T-helper 2 cell treated with Interferon-gamma antibody and Interleukin-4, amounts not matched to agents 5 μg/mL and 100 μg/mL, for 36 hours (primary cell): Measurements from ENCODE around the gene OVCH1.
"Not testable (repeated sequence)": the region's sequence is repeated elsewhere in the genome, so short reads cannot be mapped to it uniquely, and the experiment has no call there.

Source experiments
- DNase-seq: peaks from one replicate; pipeline ENCODE4 v3.0.0; 2021; ENCODE audit warnings: low spot score
- H3K27ac Mint-ChIP-seq: one replicate; pipeline ENCODE4 v1.8.0; 2021; ENCODE audit warnings: mild to moderate bottlenecking, mixed read lengths
- H3K27me3 Mint-ChIP-seq: one replicate; pipeline ENCODE4 v1.8.0; 2021; ENCODE audit warnings: low read depth, mixed read lengths
- H3K36me3 Mint-ChIP-seq: one replicate; pipeline ENCODE4 v1.8.0; 2021; ENCODE audit warnings: low read depth, mixed read lengths
- H3K4me1 Mint-ChIP-seq: one replicate; pipeline ENCODE4 v1.8.0; 2021; ENCODE audit warnings: low read depth, mixed read lengths
- H3K4me3 Mint-ChIP-seq: one replicate; pipeline ENCODE4 v1.8.0; 2022; ENCODE audit warnings: mild to moderate bottlenecking, moderate library complexity, mixed read lengths
- H3K9me3 Mint-ChIP-seq: one replicate; pipeline ENCODE4 v1.8.0; 2021; ENCODE audit warnings: mixed read lengths

Gene OVCH1

DNA sequence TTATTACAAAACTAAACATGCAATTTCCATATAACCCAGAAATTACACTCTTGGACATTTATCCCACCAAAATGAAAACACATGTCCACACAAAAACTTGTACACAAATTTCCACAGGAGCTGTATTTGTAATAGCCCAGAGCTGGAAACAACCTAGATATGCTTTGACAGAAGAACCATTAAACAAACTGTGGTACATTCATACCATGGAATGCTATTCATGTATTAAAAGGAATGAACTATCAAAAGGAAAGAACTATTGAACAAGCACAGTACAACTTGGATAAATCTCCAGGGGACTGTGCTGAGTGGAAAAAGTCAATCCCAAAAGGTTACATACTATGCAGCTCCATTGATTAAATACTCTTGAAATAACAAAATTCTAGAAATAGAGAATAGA, 80.7 kb downstream of the OVCH1 start:
- no peaks in the 10 kb centered on the region for H3K9me3 Mint-ChIP-seq
- no peaks in the 10 kb centered on the region for H3K36me3 Mint-ChIP-seq
- no peak for DNase-seq
- H3K4me3 Mint-ChIP-seq: no peak overlapping the region
- no peak overlapping the region for H3K27ac Mint-ChIP-seq
- peaks cover 4% of the 10 kb centered on the region for H3K27me3 Mint-ChIP-seq
- no peaks in the 10 kb centered on the region for H3K4me1 Mint-ChIP-seq

DNA sequence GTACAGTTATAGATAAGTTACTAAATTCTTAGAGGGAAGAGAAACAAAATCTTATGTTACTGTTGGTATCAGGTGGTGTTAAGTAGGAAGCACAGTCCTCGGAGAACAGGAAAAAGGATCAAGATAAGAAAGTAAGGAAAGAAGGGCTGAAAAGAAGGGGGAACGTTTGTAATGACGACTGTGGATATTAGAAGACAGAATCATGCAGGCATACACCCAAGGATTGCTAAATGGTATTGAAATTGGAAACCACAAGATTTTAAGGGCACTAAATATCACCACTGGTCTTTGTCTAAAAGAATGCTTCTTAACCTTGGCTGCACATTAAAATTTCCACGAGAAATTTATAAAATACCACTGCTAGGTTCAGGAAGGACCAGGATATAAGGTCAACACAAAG, 82.4 kb downstream of the OVCH1 start:
- H3K4me1 Mint-ChIP-seq: no peaks in the 10 kb centered on the region
- no peak overlapping the region for H3K4me3 Mint-ChIP-seq
- H3K9me3 Mint-ChIP-seq: no peaks in the 10 kb centered on the region
- no peak for DNase-seq
- peaks cover 4% of the 10 kb centered on the region for H3K27me3 Mint-ChIP-seq
- no peaks in the 10 kb centered on the region for H3K36me3 Mint-ChIP-seq
- H3K27ac Mint-ChIP-seq: no peak overlapping the region

DNA sequence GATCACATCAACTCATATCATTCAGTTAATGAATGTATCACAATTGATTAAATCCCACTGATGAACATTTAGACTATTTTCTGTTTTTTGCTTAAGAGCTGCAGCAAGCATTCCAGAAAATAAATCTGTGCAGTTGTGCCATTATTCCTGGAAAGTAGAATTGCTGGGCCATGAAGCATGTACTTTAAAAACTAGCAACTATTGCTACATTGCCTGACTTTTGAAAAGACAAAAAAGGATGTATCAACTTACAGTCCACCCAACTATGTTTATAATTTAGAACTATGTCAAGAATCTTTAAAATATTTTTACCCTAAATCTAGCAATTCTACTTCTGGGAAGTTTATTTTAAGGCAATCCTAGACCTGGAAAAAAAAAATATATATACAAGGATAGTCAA, 83.1 kb downstream of the OVCH1 start:
- Mint-ChIP-seq H3K4me3 (no peak overlapping the region), H3K4me1 (no peaks in the 10 kb centered on the region)

DNA sequence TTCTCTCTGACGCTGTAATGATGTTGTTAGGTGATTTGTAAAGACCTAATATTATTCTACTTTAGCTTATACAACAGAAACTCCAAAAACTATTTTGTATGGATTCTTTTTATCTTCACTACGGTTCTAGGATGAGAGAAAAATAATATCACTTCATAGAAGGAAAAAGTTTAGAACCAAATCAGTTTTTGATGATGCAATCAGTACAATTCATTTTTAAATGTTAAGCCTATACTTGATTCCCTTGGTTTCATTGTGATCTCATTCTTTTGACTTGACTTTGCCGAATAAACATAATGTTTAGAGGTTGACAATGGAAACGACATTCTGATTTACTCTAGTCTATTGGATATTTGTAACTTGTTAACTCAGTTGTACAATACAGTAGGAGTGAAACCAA, 91.9 kb downstream of the OVCH1 start:
- Mint-ChIP-seq H3K27ac (no peak overlapping the region), H3K9me3 (no peaks in the 10 kb centered on the region), H3K4me1 (no peaks in the 10 kb centered on the region), H3K4me3 (no peak overlapping the region), H3K36me3 (no peaks in the 10 kb centered on the region), H3K27me3 (peaks cover 18% of the 10 kb centered on the region)
- DNase-seq: no peak

More for the DNA sequence above, 83.1 kb downstream of the OVCH1 start:
- Mint-ChIP-seq H3K36me3 (no peaks in the 10 kb centered on the region), H3K9me3 (no peaks in the 10 kb centered on the region), H3K27ac (no peak overlapping the region), H3K27me3 (peaks cover 4% of the 10 kb centered on the region)
- DNase-seq: no peak

DNA sequence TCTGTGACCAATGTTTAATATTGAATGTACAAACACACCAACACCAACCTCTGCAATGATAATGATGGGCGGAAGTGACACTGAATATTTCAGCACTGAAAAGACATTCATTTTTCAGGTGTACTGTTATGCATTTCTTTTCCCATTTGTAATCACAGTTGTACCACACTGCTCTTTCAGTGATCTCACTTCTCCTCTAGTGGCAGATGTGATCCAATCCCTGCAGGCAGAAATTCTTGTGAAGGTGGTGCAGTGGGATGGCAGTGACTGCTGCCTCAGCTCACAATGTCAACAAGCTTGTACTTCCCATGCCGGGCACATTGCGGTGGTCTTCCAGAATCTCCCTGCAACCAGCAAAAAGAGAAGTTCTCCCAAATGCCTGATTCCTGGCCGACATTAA, 93.5 kb downstream of the OVCH1 start:
- no peak for DNase-seq
- Mint-ChIP-seq H3K4me1 (no peaks in the 10 kb centered on the region), H3K27me3 (peaks cover 18% of the 10 kb centered on the region), H3K9me3 (no peaks in the 10 kb centered on the region), H3K27ac (no peak overlapping the region), H3K36me3 (no peaks in the 10 kb centered on the region), H3K4me3 (no peak overlapping the region)

DNA sequence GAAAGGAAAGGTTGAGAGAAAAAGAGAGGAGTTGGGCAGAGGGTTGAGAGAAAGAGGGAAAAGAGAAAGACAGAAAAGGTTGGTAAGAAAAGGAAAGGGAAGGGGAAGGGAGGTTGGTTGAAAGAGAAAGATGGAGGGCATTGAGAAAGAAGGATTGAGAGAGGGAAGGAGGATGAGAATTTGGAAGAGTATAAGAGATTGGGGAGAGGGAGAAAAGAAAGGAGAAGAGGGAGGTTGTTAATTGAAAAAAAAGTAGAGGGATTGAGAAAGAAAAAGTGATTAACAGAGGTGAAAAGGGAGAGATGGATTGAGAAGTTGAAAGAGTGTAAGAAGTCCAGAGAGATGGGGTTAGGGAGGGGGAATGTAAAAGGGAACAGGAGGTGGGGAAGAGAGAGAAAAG, 95.0 kb downstream of the OVCH1 start:
- Mint-ChIP-seq H3K27me3 (peaks cover 18% of the 10 kb centered on the region), H3K4me3 (no peak overlapping the region), H3K36me3 (no peaks in the 10 kb centered on the region), H3K9me3 (no peaks in the 10 kb centered on the region), H3K27ac (no peak overlapping the region), H3K4me1 (no peaks in the 10 kb centered on the region)
- DNase-seq: no peak

DNA sequence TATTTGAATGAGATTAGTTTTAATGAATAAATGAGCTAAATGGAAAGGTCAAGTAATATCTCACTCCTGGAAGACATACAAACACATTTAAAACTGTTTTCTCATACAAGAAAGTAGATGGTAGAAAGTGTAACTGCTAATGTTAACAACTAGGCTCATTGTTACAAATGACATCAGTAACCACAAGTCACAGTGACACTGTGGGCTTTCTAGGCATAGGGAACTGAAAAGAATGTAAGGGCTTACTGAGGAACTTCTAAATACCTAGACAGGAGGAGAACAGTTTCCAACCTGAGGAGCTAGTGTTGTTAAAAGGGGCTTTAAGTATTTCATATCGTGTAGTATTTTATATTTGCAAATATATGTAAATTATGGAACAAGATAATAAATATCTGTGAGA, 99.0 kb downstream of the OVCH1 start:
- Mint-ChIP-seq H3K4me1 (no peaks in the 10 kb centered on the region), H3K27me3 (peaks cover 18% of the 10 kb centered on the region), H3K36me3 (no peaks in the 10 kb centered on the region), H3K4me3 (no peak overlapping the region), H3K27ac (no peak overlapping the region), H3K9me3 (no peaks in the 10 kb centered on the region)
- no peak for DNase-seq

DNA sequence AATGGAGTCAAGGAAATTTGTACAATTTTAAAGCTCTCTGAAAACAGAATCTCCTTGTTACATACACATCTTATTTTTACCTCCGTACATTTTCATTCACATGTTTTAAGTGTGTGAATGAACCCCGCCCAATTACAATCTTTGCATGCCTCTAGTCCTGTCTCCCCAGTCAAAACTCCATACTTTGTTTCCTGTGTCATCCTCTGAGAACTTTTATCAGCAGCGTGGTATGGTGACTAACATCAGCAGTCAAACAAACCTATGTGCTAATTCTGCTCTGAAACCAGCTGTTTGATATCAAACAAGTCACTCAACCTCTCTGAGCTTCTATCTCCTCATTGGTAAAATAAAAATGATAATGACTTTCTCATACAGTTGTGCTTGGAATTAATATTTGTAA, 100.7 kb downstream of the OVCH1 start:
- no peaks in the 10 kb centered on the region for H3K4me1 Mint-ChIP-seq
- DNase-seq: no peak
- H3K27me3 Mint-ChIP-seq: peaks cover 10% of the 10 kb centered on the region
- no peaks in the 10 kb centered on the region for H3K9me3 Mint-ChIP-seq
- no peaks in the 10 kb centered on the region for H3K36me3 Mint-ChIP-seq
- no peak overlapping the region for H3K4me3 Mint-ChIP-seq
- H3K27ac Mint-ChIP-seq: no peak overlapping the region

DNA sequence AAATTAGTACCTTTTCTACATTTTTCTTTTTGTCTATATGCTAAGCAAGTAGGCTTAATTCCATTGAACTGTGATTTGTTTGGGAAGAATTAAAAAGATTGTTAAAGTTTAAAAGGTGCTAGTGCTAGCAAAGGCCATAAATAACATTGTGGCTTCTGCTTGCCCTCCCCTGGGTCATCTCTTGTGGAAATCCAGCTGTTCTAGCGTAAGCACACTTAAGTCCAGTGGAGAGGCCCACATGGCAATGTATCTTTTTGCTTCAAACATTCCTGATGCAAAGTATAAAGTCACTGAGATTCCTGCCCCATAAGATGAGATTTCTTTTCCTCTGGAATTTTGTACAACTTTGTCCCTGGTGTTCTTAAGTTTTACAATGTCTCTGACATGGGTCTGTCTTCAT, 102.1 kb downstream of the OVCH1 start:
- H3K27ac Mint-ChIP-seq: no peak overlapping the region
- H3K4me1 Mint-ChIP-seq: peaks cover 10% of the 10 kb centered on the region
- no peak overlapping the region for H3K4me3 Mint-ChIP-seq
- no peak for DNase-seq
- peaks cover 6% of the 10 kb centered on the region for H3K36me3 Mint-ChIP-seq
- peaks cover 9% of the 10 kb centered on the region for H3K9me3 Mint-ChIP-seq
- H3K27me3 Mint-ChIP-seq: peaks cover 6% of the 10 kb centered on the region

DNA sequence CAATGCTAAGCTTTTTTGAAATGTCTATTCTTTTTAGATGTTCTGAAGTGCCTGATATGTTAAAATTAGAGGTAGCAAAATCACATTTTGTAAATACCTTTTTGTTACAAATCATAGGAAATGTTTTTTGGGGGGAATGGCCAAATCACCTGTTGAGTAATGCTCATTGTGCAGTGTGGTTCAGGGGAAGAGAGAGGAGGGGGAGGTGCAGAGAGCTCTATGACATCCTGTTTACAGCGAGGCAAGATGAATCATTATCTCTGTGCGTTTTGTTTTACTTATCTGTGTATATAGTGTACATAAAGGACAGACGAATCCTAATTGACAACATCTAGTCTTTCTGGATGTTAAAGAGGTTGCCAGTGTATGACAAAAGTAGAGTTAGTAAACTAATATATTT, 107.1 kb downstream of the OVCH1 start:
- peaks cover 16% of the 10 kb centered on the region for H3K4me1 Mint-ChIP-seq
- DNase-seq: peak; percentile 29
- not testable (repeated sequence) for H3K27me3 Mint-ChIP-seq, H3K36me3 Mint-ChIP-seq
- peaks cover 12% of the 10 kb centered on the region for H3K9me3 Mint-ChIP-seq
- peak overlapping the region; percentile 88 for H3K27ac Mint-ChIP-seq
- peak overlapping the region; percentile 69 for H3K4me3 Mint-ChIP-seq

DNA sequence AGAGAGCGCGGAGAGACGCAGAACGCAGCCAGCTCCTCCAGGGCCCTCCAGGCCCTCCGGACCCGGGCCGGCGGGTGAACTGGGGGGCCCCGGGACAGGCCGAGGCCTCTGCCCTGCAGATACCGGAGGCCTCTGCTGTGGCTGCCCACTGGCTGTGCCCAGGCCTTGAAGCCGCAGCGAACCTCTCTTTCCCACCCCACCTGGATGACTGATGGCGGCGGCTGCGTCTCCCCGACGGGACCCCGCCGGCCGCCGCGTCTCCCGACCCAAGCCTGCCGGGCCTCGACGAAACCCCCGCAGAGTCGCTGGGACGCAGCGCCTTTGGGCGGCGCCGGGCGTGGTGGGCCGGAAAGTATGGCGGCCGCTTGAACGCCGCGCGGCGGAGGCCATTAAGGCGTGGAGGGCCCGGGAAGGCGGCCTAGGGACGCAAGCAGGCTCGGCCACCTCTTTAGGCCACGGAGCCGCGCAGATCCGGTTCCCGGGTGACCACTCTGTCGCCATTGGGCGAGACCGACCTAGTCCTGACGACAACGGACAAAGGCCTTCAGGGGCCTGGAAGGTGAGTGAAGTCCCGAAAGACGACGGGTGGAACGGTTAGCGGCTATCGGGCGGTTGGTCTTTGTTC, 108.1 kb downstream of the OVCH1 start:
- Mint-ChIP-seq H3K27me3 (no peaks in the 10 kb centered on the region), H3K27ac (peak overlapping the region; percentile 88), H3K4me1 (peaks cover 16% of the 10 kb centered on the region), H3K36me3 (peaks cover 8% of the 10 kb centered on the region), H3K4me3 (no peak overlapping the region), H3K9me3 (peaks cover 12% of the 10 kb centered on the region)
- no peak for DNase-seq

DNA sequence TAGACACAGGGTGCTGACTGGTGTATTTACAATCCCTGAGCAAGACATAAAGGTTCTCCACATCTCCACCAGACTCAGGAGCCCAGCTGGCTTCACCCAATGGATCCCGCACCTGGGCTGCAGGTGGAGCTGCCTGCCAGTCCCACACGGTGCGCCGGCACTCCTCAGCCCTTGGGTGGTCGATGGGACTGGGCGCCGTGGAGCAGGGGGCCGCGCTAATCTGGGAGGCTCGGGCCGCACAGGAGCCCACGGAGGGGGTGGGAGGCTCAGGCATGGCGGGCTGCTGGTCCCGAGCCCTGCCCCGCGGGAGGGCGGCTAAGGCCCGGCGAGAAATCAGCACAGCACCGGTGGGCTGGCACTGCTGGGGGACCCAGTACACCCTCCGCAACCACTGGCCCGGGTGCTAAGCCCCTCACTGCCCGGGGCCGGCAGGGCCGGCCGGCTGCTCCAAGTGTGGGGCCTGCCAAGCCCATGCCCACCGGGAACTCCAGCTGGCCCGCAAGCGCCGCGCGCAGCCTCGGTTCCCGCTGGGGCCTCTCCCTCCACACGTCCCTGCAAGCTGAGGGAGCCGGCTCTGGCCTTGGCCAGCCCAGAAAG, 111.3 kb downstream of the OVCH1 start:
- H3K27me3 Mint-ChIP-seq, H3K4me3 Mint-ChIP-seq, H3K36me3 Mint-ChIP-seq, H3K9me3 Mint-ChIP-seq, DNase-seq, H3K27ac Mint-ChIP-seq: not testable (repeated sequence)
- peaks cover 24% of the 10 kb centered on the region for H3K4me1 Mint-ChIP-seq

DNA sequence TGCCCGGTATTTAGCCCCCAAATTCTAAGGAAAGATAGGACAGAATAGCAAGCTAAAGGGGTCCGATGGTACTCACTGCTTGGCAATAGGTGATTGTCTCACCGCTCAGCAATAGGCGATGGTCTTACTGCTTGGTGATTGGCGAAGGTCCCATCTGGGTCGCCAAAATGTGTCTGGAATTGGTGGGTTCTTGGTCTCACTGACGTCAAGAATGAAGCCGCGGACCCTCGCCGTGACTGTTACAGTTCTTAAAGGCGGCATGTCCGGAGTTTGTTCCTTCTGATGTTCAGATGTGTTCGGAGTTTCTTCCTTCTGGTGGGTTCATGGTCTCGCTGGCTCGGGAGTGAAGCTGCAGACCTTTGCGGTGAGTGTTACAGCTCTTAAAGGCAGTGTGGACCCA, 112.3 kb downstream of the OVCH1 start:
- not testable (repeated sequence) for H3K27me3 Mint-ChIP-seq, H3K36me3 Mint-ChIP-seq, H3K27ac Mint-ChIP-seq, DNase-seq, H3K4me3 Mint-ChIP-seq, H3K9me3 Mint-ChIP-seq
- peaks cover 15% of the 10 kb centered on the region for H3K4me1 Mint-ChIP-seq

DNA sequence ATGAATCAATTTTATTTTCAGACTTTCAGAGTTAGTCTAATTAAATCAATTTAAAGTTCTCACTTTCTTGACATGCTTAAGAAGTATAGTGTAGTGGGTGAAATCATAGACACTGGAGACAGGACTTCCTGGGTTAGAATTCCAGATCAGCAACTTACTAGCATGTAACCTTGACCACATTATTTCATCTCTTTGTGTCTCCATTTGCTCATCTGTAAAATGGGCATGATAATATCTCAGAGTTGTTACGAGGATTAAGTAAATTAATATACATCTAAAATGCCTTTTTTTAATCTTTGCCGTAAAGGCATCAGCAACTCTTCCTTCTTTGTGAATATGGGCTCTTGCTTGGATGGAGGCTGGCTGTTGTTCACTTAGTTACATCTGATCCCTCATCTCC, 115.2 kb downstream of the OVCH1 start:
- peak overlapping the region; percentile 91 for H3K4me3 Mint-ChIP-seq
- peak overlapping the region; percentile 37 for H3K27ac Mint-ChIP-seq
- no peak for DNase-seq
- H3K27me3 Mint-ChIP-seq: no peaks in the 10 kb centered on the region
- peaks cover 27% of the 10 kb centered on the region for H3K4me1 Mint-ChIP-seq
- peaks cover 4% of the 10 kb centered on the region for H3K36me3 Mint-ChIP-seq
- no peaks in the 10 kb centered on the region for H3K9me3 Mint-ChIP-seq
